Panc1 (cell line): Measurements from ENCODE around the gene CYTH4.
"Not testable (repeated sequence)": the region's sequence is repeated elsewhere in the genome, so short reads cannot be mapped to it uniquely, and the experiment has no call there.

Experiments used
- POLR2AphosphoS5 ChIP-seq: IDR thresholded peaks from 2 replicates; pipeline ENCODE4 v1.6.1; 2012; ENCODE audit warnings: mild to moderate bottlenecking, low read depth, low read length, moderate library complexity
- SIN3A ChIP-seq: IDR thresholded peaks from 2 replicates; pipeline ENCODE4 v1.6.1; 2012; ENCODE audit warnings: low read depth, mild to moderate bottlenecking, low read length, moderate library complexity, borderline replicate concordance; ENCODE audit not compliant: insufficient read depth
- TCF7L2 ChIP-seq: IDR thresholded peaks from 2 replicates; pipeline ENCODE4 v1.6.1; 2011; ENCODE audit warnings: mild to moderate bottlenecking, low read depth, low read length, inconsistent platforms
- TF ChIP-seq, protein P1 (sequence below): fragments of 450-650 bp; IDR thresholded peaks from 2 replicates; pipeline ENCODE4 v1.5.1; 2017; ENCODE audit warnings: mild to moderate bottlenecking
- TF ChIP-seq, protein P2 (sequence below), 2 experiments: IDR thresholded peaks; 2 replicates each; pipeline ENCODE4 v1.6.1; 2011 to 2012; ENCODE audit warnings: low read depth in 2 of 2, control low read depth in 1 of 2, low read length in 1 of 2, mild to moderate bottlenecking in 1 of 2, moderate library complexity in 1 of 2; ENCODE audit not compliant: insufficient read depth in 1 of 2

DNA sequence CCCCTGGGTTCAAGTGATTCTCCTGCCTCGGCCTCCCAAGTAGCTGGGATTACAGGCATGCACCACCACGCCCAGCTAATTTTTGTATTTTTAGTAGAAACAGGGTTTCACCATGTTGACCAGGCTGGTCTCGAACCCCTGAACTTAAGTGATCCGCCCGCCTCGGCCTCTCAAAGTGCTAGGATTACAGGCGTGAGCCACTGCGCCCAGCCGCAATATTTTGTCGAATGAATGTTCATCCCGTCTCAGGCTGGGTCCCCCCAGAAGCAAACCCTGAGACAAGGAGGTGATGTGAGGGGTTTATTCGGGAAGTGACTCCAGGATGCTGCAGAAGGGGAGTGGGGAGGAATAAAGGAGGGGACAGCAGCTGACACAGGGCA is 48.9 kb upstream of the CYTH4 start:
- TF ChIP-seq POLR2AphosphoS5, TCF7L2, SIN3A: not testable (repeated sequence)
- TF ChIP-seq, protein P1, sequence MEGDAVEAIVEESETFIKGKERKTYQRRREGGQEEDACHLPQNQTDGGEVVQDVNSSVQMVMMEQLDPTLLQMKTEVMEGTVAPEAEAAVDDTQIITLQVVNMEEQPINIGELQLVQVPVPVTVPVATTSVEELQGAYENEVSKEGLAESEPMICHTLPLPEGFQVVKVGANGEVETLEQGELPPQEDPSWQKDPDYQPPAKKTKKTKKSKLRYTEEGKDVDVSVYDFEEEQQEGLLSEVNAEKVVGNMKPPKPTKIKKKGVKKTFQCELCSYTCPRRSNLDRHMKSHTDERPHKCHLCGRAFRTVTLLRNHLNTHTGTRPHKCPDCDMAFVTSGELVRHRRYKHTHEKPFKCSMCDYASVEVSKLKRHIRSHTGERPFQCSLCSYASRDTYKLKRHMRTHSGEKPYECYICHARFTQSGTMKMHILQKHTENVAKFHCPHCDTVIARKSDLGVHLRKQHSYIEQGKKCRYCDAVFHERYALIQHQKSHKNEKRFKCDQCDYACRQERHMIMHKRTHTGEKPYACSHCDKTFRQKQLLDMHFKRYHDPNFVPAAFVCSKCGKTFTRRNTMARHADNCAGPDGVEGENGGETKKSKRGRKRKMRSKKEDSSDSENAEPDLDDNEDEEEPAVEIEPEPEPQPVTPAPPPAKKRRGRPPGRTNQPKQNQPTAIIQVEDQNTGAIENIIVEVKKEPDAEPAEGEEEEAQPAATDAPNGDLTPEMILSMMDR, result not testable (repeated sequence)
- TF ChIP-seq, protein P2, sequence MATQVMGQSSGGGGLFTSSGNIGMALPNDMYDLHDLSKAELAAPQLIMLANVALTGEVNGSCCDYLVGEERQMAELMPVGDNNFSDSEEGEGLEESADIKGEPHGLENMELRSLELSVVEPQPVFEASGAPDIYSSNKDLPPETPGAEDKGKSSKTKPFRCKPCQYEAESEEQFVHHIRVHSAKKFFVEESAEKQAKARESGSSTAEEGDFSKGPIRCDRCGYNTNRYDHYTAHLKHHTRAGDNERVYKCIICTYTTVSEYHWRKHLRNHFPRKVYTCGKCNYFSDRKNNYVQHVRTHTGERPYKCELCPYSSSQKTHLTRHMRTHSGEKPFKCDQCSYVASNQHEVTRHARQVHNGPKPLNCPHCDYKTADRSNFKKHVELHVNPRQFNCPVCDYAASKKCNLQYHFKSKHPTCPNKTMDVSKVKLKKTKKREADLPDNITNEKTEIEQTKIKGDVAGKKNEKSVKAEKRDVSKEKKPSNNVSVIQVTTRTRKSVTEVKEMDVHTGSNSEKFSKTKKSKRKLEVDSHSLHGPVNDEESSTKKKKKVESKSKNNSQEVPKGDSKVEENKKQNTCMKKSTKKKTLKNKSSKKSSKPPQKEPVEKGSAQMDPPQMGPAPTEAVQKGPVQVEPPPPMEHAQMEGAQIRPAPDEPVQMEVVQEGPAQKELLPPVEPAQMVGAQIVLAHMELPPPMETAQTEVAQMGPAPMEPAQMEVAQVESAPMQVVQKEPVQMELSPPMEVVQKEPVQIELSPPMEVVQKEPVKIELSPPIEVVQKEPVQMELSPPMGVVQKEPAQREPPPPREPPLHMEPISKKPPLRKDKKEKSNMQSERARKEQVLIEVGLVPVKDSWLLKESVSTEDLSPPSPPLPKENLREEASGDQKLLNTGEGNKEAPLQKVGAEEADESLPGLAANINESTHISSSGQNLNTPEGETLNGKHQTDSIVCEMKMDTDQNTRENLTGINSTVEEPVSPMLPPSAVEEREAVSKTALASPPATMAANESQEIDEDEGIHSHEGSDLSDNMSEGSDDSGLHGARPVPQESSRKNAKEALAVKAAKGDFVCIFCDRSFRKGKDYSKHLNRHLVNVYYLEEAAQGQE (IDR thresholded peaks at IDR 0.05; ENCODE audit: insufficient read depth in 1 of 2, low read depth in 2 of 2, low read length in 1 of 2), result not testable (repeated sequence)
